CD1c-positive myeloid dendritic cell (primary cell): ENCODE measurements around the gene AVPR1B.
A peak's percentile ranks its signal among the peaks of the same experiment; 100 is the strongest.

ENCODE experiments used
- DNase-seq: peaks from one replicate; pipeline ENCODE4 v3.0.0-alpha.2; 2016; ENCODE audit errors: extremely low spot score

The AVPR1B gene, protein sequence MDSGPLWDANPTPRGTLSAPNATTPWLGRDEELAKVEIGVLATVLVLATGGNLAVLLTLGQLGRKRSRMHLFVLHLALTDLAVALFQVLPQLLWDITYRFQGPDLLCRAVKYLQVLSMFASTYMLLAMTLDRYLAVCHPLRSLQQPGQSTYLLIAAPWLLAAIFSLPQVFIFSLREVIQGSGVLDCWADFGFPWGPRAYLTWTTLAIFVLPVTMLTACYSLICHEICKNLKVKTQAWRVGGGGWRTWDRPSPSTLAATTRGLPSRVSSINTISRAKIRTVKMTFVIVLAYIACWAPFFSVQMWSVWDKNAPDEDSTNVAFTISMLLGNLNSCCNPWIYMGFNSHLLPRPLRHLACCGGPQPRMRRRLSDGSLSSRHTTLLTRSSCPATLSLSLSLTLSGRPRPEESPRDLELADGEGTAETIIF

DNA sequence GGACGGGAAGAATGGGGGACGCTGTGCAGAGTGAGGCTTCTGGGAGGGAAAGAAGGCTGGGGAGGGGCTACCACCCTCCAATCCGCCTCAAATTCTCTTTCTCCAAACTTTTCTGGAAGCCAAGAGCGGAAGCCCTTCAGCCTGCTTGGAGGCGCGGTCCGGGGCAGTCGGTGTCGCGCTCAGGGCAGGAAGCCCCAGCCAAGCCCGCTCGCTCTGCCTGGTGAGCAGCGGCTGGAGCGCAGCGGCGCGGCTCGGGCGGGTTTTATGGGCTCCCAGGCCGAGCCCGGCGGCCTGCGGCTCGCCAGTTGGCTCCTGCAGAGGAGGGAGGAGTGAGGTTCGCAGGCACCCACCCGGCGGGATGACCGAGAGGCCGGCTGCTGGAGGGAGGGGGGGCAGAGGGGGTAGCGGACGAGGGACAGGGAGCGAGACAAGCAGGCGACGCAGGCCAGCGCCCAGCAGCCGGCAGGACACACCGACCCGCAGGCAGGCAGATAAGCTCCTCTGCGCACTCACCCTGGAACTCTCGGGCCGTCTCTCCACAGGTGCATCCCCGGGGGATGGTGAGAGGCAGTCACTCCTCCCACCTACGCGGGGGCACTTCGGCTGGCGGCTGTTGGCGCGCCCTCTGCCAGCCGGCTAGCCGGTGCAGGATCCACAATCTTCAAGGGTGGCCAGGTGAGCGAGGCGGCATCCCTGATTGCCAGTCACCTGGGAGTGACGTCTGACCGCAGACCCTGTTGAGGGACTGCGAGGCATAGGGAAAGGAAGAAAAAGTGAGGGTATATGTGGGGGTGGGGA is at the start of gene AVPR1B:
TSS of gene AVPR1B (minus strand) at position 238 of the 798 bp plus-strand sequence. CDS start 498 bp downstream, outside the sequence.
- DNase-seq: peak; percentile 20

GRCh38 chr1:206145771-206146290 is 28.6 kb upstream of the AVPR1B start:
- DNase-seq: no peak

GRCh38 chr1:206144605-206145004 is 27.4 kb upstream of the AVPR1B start:
- no peak for DNase-seq

GRCh38 chr1:206143537-206144172 is 26.5 kb upstream of the AVPR1B start:
- no peak for DNase-seq

GRCh38 chr1:206142770-206143169 is 25.6 kb upstream of the AVPR1B start:
- DNase-seq: no peak

DNA sequence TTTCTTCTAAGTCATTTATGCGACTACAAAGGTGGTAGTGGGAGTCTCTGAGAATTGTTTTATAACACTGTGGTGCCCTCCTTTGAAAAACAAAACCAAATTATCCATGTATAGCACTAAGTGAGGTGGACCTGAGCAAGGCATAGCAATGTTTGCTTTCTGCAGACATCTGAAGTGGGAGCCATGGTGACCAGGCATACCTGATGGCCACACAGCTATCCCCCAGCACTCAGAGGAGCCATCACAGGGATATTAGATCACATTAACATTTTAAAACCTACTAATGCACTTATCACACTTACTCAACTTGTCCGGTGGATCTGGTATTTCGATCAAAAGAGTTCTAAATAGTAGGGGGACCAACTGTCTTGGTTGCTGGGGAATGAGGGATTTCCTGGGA is 24.8 kb upstream of the AVPR1B start:
- no peak for DNase-seq

DNA sequence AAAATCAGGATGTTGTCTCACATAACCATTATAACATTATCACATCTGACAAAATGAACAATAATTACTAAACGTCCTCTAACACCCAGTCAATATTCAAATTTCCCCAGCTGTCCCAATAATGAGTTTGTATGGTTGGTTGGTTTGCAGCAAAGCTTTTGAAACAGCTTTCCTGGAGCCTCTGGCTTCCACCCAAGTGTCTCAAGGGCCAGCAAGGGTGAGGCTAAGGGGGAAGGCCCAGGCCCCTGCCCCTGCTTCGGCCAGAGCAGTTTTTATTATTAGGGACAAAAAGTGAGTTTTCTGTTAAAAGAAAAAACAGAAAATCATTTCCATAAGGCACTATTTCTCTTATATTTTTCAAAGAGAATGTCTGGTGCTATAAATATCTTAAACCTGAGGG is 19.1 kb upstream of the AVPR1B start:
- DNase-seq: no peak

- DNase-seq: no peak
These were observed 18.1 kb upstream of the AVPR1B start for GRCh38 chr1:206135248-206135647.

- DNase-seq: no peak
These were observed 16.7 kb upstream of the AVPR1B start for GRCh38 chr1:206133751-206134415.

- no peak for DNase-seq
These were observed 13.8 kb upstream of the AVPR1B start for GRCh38 chr1:206131037-206131436.

GRCh38 chr1:206128196-206128595 is 11.0 kb upstream of the AVPR1B start:
- DNase-seq: peak; percentile 56

GRCh38 chr1:206127336-206127735 is 10.1 kb upstream of the AVPR1B start:
- no peak for DNase-seq

DNA sequence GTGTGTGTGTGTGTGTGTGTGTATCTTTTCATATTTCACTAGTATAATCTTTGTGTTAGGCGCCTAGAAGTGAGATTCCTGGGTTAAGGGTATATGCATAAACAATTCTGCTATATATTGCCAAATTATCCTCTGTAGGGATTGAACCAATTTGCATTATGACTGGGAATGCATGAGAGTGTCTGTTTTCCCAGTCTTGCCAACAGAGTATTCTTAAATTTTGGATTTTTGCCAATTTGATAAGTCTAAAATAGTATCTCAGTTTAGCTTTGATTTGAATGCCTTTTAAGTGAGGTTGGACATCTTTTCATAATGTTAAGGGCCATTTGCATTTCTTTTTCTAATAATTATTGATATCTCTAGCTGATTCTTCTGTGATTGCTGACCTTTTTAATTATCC is 8.2 kb upstream of the AVPR1B start:
- no peak for DNase-seq

- DNase-seq: no peak
These were observed 5.5 kb upstream of the AVPR1B start for GRCh38 chr1:206122686-206123085.

- no peak for DNase-seq
These were observed 4.1 kb upstream of the AVPR1B start for GRCh38 chr1:206121269-206121668.

DNA sequence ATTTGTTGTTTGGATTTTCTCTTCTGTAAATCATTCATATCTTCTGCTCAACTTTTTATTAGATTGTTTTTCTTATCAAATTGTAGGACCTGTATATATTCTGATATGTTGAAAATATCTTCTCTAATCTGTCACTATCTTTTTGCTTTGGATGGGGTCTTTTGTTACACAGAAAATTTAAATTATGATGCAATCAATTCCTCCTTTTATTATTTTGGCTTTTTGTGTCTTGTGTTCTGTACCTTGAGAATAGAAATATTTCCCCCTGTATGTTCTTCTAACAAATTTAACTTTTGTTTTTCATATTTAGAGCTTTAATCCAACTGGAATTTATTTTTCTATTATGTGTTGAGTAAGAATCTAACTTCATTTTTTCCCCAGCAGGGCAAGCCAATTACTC is 3.2 kb upstream of the AVPR1B start:
- no peak for DNase-seq

DNA sequence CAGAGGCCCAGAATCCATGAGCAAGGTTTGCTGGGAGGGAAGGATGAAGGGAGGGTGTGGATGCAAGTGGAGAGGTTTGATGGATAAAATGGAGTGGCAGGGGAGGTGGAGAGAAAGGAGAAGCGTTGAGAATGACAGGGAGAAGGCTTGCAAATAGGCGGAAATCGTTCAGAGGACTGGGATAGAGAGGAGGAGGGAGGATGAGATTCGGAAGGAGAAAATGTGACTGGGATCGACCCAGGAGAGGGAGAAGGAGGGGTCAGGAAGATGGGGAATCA is 376 bp downstream of the AVPR1B start:
- no peak for DNase-seq

DNA sequence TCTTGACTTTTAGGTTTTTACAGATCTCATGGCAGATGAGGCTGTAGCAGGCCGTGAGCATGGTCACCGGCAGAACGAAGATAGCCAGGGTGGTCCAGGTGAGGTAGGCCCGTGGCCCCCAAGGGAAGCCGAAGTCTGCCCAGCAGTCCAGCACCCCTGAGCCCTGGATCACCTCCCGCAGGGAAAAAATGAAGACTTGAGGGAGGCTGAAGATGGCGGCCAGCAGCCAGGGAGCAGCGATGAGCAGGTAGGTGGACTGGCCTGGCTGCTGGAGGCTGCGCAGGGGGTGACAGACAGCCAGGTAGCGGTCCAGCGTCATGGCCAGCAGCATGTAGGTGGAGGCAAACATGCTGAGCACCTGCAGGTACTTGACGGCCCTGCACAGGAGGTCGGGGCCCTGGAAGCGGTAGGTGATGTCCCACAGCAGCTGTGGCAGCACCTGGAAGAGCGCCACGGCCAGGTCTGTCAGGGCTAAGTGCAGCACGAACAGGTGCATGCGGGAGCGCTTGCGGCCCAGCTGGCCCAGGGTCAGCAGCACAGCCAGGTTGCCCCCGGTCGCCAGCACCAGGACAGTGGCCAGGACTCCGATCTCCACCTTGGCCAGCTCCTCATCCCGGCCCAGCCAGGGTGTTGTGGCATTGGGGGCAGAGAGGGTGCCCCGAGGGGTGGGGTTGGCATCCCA is 856 bp downstream of the AVPR1B start:
- DNase-seq: no peak

GRCh38 chr1:206115791-206116190 is 1.4 kb downstream of the AVPR1B start:
- no peak for DNase-seq

DNA sequence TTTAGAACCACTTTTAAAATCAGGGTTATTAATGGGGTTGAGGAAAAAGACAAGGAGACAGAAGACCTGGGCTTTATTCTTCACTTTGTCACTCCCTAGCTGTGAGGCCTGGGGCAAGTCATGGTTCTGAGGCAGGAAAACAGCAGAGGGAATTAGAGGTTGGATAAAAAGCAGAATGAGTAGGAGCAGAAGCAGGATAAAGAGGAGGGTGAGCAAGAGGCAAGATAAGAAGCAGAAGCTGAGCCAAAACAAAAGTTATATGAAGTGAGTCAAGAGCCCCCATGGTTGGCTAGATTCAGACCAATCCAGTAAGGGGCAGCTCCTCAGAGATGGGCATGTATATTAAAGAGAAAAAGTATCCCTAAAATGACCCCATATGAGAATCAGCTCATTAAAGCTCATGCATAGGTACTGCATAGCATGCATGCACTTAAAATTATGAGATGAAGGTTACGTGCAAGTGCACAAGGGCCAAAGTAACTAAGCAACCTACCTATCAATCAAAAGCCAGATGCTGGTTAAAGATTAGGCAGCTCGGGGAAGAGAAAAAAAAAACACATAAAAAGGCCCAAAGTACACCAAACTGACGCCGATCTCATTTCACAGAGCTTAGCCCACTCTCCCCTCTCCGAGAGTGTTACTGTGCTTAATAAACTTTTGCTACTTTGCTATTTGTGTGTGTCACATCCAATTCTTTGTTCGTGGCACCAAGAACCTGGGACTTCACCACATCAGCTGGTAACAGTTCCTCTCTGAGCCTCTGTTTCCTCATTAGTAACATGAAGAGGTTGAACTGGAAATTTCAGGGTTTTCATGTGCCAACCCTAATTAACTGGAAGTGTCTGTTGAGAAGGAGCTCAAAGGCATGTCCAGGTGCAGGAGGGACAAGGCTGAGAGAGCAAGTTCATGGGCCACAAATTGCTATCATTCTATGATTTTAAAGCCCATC is 2.2 kb downstream of the AVPR1B start:
- DNase-seq: peak; percentile 43
